ENCODE measurements around the gene NABP2.
"Not testable (repeated sequence)": the region's sequence is repeated elsewhere in the genome, so short reads cannot be mapped to it uniquely, and the experiment has no call there.

NABP2 gene

GRCh38 chr12:56244494-56244893, 20.4 kb downstream of the NABP2 start:
- no peak for DNase-seq (ENCODE audit: low spot score)

- no peak for DNase-seq (ENCODE audit: low spot score)
Measured at GRCh38 chr12:56247923-56248322, 23.8 kb downstream of the NABP2 start.

GRCh38 chr12:56248711-56249110, 24.6 kb downstream of the NABP2 start:
- DNase-seq (ENCODE audit: low spot score), result no peak

- DNase-seq (ENCODE audit: low spot score), result no peak
Measured at GRCh38 chr12:56252649-56253048, 28.5 kb downstream of the NABP2 start.

GRCh38 chr12:56253091-56253490, 28.9 kb downstream of the NABP2 start:
- DNase-seq (ENCODE audit: low spot score), result no peak

GRCh38 chr12:56255671-56256070, 31.5 kb downstream of the NABP2 start:
- DNase-seq (ENCODE audit: low spot score), result no peak

GRCh38 chr12:56256326-56256960, 32.3 kb downstream of the NABP2 start:
- peak; percentile 44 for DNase-seq (ENCODE audit: low spot score)

GRCh38 chr12:56257071-56257470, 32.9 kb downstream of the NABP2 start:
- no peak for DNase-seq (ENCODE audit: low spot score)

- peak; percentile 49 for DNase-seq (ENCODE audit: low spot score)
Measured at GRCh38 chr12:56257491-56258067, 33.4 kb downstream of the NABP2 start.

- DNase-seq (ENCODE audit: low spot score), result peak; percentile 96
Measured at GRCh38 chr12:56258068-56258819, 34.1 kb downstream of the NABP2 start, which contains the start of gene ANKRD52. ANKRD52 (minus strand) TSS chr12:56258384; CDS start chr12:56258269, 115 bp downstream.

- DNase-seq (ENCODE audit: low spot score), result no peak
Measured at GRCh38 chr12:56258820-56259183, 34.7 kb downstream of the NABP2 start.

- no peak for DNase-seq (ENCODE audit: low spot score)
Measured at GRCh38 chr12:56260380-56260779, 36.2 kb downstream of the NABP2 start.

- no peak for DNase-seq (ENCODE audit: low spot score)
Measured at GRCh38 chr12:56260921-56261320, 36.8 kb downstream of the NABP2 start.

- peak; percentile 84 for DNase-seq (ENCODE audit: low spot score)
Measured at GRCh38 chr12:56261503-56262232, 37.5 kb downstream of the NABP2 start.

GRCh38 chr12:56262955-56263354, 38.8 kb downstream of the NABP2 start:
- not testable (repeated sequence) for DNase-seq (ENCODE audit: low spot score)

- DNase-seq (ENCODE audit: low spot score), result not testable (repeated sequence)
Measured at GRCh38 chr12:56266068-56266692, 42.0 kb downstream of the NABP2 start.

- peak; percentile 97 for DNase-seq (ENCODE audit: low spot score)
Measured at GRCh38 chr12:56266693-56267442, 42.7 kb downstream of the NABP2 start, which contains the start of gene COQ10A. COQ10A (plus strand) TSS chr12:56266942; CDS start chr12:56267119, 177 bp downstream.

GRCh38 chr12:56267443-56268071, 43.4 kb downstream of the NABP2 start:
- DNase-seq (ENCODE audit: low spot score), result peak; percentile 35

GRCh38 chr12:56271031-56271430, 46.9 kb downstream of the NABP2 start:
- DNase-seq (ENCODE audit: low spot score), result peak; percentile 65

GRCh38 chr12:56272468-56272867, 48.3 kb downstream of the NABP2 start:
- not testable (repeated sequence) for DNase-seq (ENCODE audit: low spot score)

- DNase-seq (ENCODE audit: low spot score), result no peak
Measured at GRCh38 chr12:56274299-56274698, 50.2 kb downstream of the NABP2 start.
